Ectodermal cell (in vitro differentiated cells): Measurements from ENCODE around the gene KDSR.

Experiments used
- H3K27ac ChIP-seq: 2 replicates; pipeline ENCODE4 v1.7.0; 2013; ENCODE audit warnings: mild to moderate bottlenecking, low read depth, low read length; ENCODE audit not compliant: insufficient read depth, poor library complexity, severe bottlenecking
- H3K27me3 ChIP-seq: 2 replicates; pipeline ENCODE4 v1.7.0; 2013; ENCODE audit warnings: mild to moderate bottlenecking, low read length; ENCODE audit not compliant: insufficient read depth, control insufficient read depth, poor library complexity, severe bottlenecking
- H3K36me3 ChIP-seq: one replicate; pipeline ENCODE4 v1.7.0; 2013; ENCODE audit warnings: low read length; ENCODE audit not compliant: control insufficient read depth, insufficient read depth
- H3K4me1 ChIP-seq: one replicate; pipeline ENCODE4 v1.7.0; 2013; ENCODE audit warnings: low read length; ENCODE audit not compliant: control insufficient read depth, insufficient read depth
- H3K4me3 ChIP-seq: 2 replicates; pipeline ENCODE4 v1.7.0; 2013; ENCODE audit warnings: low read depth, low read length, control low read depth; ENCODE audit not compliant: insufficient read depth
- H3K9me3 ChIP-seq: 2 replicates; pipeline ENCODE4 v1.7.0; 2013; ENCODE audit warnings: mild to moderate bottlenecking, low read length, moderate library complexity; ENCODE audit not compliant: control insufficient read depth
- WGBS, 2 experiments: methylation state at CpG; one replicate each; pipeline ENCODE4 v1.1.7; 2013; ENCODE audit warnings: missing lambda C conversion rate in 2 of 2; 5-methylcytosine and 5-hydroxymethylcytosine counted together

KDSR gene

DNA sequence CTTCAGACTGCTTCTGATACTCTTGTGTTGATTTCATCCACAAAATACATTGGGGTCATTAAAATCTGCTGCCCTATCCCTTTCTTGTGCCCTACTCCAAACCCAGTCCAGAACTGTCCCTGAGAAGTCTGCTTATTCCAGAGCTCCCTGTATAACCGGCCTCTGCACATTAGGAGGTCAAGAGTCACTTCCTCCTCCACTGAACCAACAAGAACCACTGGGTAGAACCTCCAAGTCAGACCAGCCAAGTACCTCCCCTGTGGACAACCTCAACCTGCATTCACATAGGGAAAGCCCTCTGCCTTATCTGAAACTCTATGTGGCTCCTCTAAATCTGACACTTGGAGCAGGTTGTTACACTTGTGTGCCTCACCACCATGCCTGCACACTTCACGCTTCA is 22.1 kb downstream of the KDSR start:
- Histone ChIP-seq H3K4me1 (no peaks in the 10 kb centered on the region), H3K9me3 (no peaks in the 10 kb centered on the region), H3K36me3 (peaks cover 21% of the 10 kb centered on the region), H3K4me3 (no peak overlapping the region), H3K27ac (no peak overlapping the region), H3K27me3 (no peaks in the 10 kb centered on the region)
- WGBS, 2 experiments = 95 to 99% methylated on average over 2 of the region's 2 CpGs

DNA sequence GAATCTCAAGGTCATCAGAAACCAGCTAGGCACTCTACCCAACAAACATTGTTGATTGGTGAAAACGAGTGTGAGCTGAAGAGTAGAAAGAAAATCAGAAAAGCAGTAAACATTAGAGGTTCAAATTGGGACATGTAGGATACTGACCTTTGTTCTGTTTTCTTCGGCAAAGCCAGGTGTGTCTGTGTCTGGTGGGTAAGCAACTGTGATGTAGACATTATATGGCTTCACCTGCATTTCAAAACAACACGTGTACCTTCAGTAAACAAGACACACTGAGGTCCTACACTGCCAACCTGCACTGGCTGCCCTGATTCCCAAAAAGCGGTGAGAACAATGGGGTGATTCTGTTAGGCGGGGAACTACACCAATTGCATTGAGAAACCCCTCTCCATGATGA is 22.7 kb downstream of the KDSR start:
- Histone ChIP-seq H3K36me3 (peaks cover 14% of the 10 kb centered on the region), H3K4me3 (no peak overlapping the region), H3K4me1 (no peaks in the 10 kb centered on the region), H3K27ac (no peak overlapping the region), H3K9me3 (no peaks in the 10 kb centered on the region), H3K27me3 (no peaks in the 10 kb centered on the region)
- WGBS, 2 experiments = 91 to 93% methylated on average over 5 of the region's 5 CpGs

GRCh38 chr18:63342206-63342605 is 24.8 kb downstream of the KDSR start:
- Histone ChIP-seq H3K27ac (no peak overlapping the region), H3K36me3 (peaks cover 10% of the 10 kb centered on the region), H3K4me1 (no peaks in the 10 kb centered on the region), H3K27me3 (no peaks in the 10 kb centered on the region), H3K9me3 (no peaks in the 10 kb centered on the region), H3K4me3 (no peak overlapping the region)
- 58 to 60% methylated on average over 5 of the region's 5 CpGs for WGBS, 2 experiments

- Histone ChIP-seq H3K27me3 (no peaks in the 10 kb centered on the region), H3K4me1 (no peaks in the 10 kb centered on the region), H3K4me3 (no peak overlapping the region), H3K27ac (no peak overlapping the region), H3K36me3 (peaks cover 14% of the 10 kb centered on the region), H3K9me3 (no peaks in the 10 kb centered on the region)
- 11 to 17% methylated on average over 3 of the region's 4 CpGs for WGBS, 2 experiments
These were observed 27.0 kb downstream of the KDSR start for GRCh38 chr18:63339920-63340484.

GRCh38 chr18:63336366-63337099 is 30.5 kb downstream of the KDSR start:
- Histone ChIP-seq H3K9me3 (no peaks in the 10 kb centered on the region), H3K27ac (no peak overlapping the region), H3K4me1 (no peaks in the 10 kb centered on the region), H3K4me3 (no peak overlapping the region), H3K27me3 (no peaks in the 10 kb centered on the region), H3K36me3 (peaks cover 15% of the 10 kb centered on the region)
- WGBS, 2 experiments = 87 to 94% methylated on average over 7 to 8 of the region's 8 CpGs

- Histone ChIP-seq H3K27me3 (no peaks in the 10 kb centered on the region), H3K4me1 (no peaks in the 10 kb centered on the region), H3K36me3 (peaks cover 13% of the 10 kb centered on the region), H3K4me3 (no peak overlapping the region), H3K9me3 (no peaks in the 10 kb centered on the region), H3K27ac (no peak overlapping the region)
- WGBS, 2 experiments = 87 to 96% methylated on average over 4 of the region's 4 CpGs
These were observed 35.9 kb downstream of the KDSR start for GRCh38 chr18:63331105-63331504.

DNA sequence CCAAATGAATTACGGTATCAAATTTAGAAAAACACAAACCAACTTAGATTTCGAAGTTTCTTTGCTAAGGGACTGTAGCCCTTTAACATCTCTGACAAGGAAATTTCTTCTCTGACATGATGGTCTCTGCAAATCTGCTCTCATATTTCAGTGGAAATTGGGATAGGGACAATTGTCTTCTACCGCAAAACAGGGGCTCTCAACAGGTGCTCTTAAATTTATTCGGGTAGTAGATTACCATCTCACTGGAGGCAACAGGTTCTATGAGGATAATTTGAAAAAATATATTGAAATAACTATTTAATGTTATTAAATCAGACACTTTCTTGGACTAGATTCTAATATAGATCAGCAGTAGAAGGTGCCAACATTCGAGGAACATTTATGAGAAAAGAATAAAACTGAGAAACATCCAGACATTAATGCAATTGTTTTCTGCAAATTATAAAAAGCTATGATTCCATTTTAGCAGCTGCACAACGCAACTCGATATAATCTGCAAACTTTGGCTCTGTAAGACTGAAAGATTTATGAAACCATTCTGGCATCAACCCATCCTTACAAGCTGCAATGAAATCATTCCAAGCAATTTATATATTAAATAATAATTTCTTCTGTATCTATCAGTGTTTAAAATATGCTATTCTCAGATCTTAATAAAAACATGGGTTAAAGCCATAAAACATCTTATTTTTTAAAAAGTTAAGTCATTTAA is 37.4 kb downstream of the KDSR start:
- Histone ChIP-seq H3K9me3 (no peaks in the 10 kb centered on the region), H3K4me3 (no peak overlapping the region), H3K27ac (no peak overlapping the region), H3K27me3 (no peaks in the 10 kb centered on the region), H3K36me3 (peaks cover 6% of the 10 kb centered on the region), H3K4me1 (no peaks in the 10 kb centered on the region)
- 92 to 97% methylated on average over 7 of the region's 7 CpGs for WGBS, 2 experiments

DNA sequence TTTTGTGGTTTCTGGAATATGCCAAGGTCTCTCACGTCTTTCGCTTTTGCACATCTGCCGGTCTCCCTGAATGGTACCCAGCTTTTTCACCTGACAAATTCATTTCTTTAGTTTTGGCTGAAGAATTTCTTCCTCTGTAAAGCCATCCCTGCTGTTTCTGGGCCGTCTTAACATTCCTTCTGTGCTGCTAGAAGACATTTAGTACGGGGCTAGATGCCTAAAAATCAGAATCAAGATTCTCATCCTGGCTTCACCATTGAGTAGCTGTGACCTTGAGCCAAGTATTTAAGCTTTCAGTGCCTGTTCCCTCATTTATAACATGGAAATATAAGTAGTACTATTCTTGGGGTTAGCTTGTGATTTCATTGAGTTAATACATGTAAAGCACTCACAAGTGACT is 41.0 kb downstream of the KDSR start:
- no peaks in the 10 kb centered on the region for H3K4me1 ChIP-seq
- WGBS, 2 experiments = 89 to 91% methylated on average over 5 of the region's 5 CpGs
- H3K27me3 ChIP-seq = peaks cover 4% of the 10 kb centered on the region
- no peaks in the 10 kb centered on the region for H3K9me3 ChIP-seq
- H3K36me3 ChIP-seq = no peaks in the 10 kb centered on the region
- no peak overlapping the region for H3K27ac ChIP-seq
- no peak overlapping the region for H3K4me3 ChIP-seq

DNA sequence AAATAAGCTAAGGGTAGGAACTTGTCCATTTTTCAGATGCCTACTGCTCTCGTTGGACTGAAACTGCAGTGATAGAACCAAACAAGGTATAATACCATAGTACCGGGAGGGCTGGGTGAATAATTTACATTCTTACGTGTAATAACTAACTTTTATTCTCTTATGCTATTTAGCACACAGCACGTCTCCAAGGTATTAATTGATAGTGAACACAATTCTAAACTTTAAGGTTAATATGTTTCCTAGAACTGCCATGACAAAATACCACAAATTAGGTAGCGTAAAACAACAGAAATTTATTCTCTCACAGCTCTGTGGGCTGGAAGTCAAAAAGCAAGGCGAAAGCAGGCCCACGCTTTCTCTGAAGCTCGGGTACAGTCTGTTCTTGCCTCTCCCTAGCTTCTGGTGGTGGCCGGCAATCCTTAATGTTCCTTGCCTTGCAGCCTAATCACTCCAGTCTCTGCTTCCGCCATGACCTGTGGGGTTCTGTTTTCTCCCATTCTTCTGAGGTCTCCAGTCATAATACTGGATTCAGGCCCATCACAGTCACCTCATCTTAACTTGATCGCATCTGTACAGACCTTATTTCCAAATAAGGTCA is 41.8 kb downstream of the KDSR start:
- Histone ChIP-seq H3K36me3 (no peaks in the 10 kb centered on the region), H3K4me3 (no peak overlapping the region), H3K27ac (no peak overlapping the region), H3K4me1 (no peaks in the 10 kb centered on the region), H3K9me3 (no peaks in the 10 kb centered on the region), H3K27me3 (peaks cover 10% of the 10 kb centered on the region)
- WGBS, 2 experiments = 90 to 93% methylated on average over 10 of the region's 11 CpGs
